Mesenchymal stem cell (in vitro differentiated cells and primary cell): Measurements from ENCODE around the gene TNRC6C.
A peak's percentile ranks its signal among the peaks of the same experiment; 100 is the strongest.

Source experiments
- DNase-seq: peaks from one replicate; pipeline ENCODE4 v3.0.0-alpha.2; 2013
- H2AFZ ChIP-seq: one replicate; pipeline ENCODE4 v1.6.1; 2013; ENCODE audit warnings: low read depth, mild to moderate bottlenecking, control low read depth, inconsistent platforms, low read length, moderate library complexity
- H2AK5ac ChIP-seq: 2 replicates; pipeline ENCODE4 v1.6.1; 2013; ENCODE audit warnings: low read length, moderate library complexity, mild to moderate bottlenecking, inconsistent platforms; ENCODE audit not compliant: severe bottlenecking
- H2BK120ac ChIP-seq: one replicate; pipeline ENCODE4 v1.6.1; 2013; ENCODE audit warnings: low read depth, mild to moderate bottlenecking, inconsistent platforms, low read length, moderate library complexity
- H2BK12ac ChIP-seq, 2 experiments: one replicate each; pipeline ENCODE4 v1.6.1; 2013; ENCODE audit warnings: inconsistent platforms in 2 of 2, low read length in 2 of 2, mild to moderate bottlenecking in 2 of 2, moderate library complexity in 2 of 2, control low read depth in 1 of 2
- H2BK15ac ChIP-seq: one replicate; pipeline ENCODE4 v1.6.1; 2013; ENCODE audit warnings: mild to moderate bottlenecking, low read depth, inconsistent platforms; ENCODE audit not compliant: poor library complexity, severe bottlenecking
- H2BK5ac ChIP-seq: 2 replicates; pipeline ENCODE4 v1.6.1; 2013; ENCODE audit warnings: low read depth, mild to moderate bottlenecking, low read length, control low read depth, inconsistent platforms; ENCODE audit not compliant: poor library complexity, severe bottlenecking
- H3K14ac ChIP-seq, 2 experiments: one replicate each; pipeline ENCODE4 v1.6.1; 2013; ENCODE audit warnings: inconsistent platforms in 2 of 2, low read length in 2 of 2, control low read depth in 1 of 2, mild to moderate bottlenecking in 1 of 2, moderate library complexity in 1 of 2
- H3K18ac ChIP-seq, 2 experiments: one replicate each; pipeline ENCODE4 v1.6.1; 2013; ENCODE audit warnings: inconsistent platforms in 2 of 2, low read length in 2 of 2, control low read depth in 1 of 2, low read depth in 1 of 2, mild to moderate bottlenecking in 1 of 2
- H3K23ac ChIP-seq, 2 experiments: one replicate each; pipeline ENCODE4 v1.6.1; 2013; ENCODE audit warnings: inconsistent platforms in 2 of 2, low read length in 2 of 2, mild to moderate bottlenecking in 2 of 2, moderate library complexity in 2 of 2, control low read depth in 1 of 2
- H3K27ac ChIP-seq: 2 replicates; pipeline ENCODE4 v1.5.1; 2013; ENCODE audit warnings: mild to moderate bottlenecking, moderate library complexity, low read length, control low read depth, inconsistent platforms; ENCODE audit not compliant: poor library complexity, severe bottlenecking
- H3K27me3 ChIP-seq, 2 experiments: 2 replicates each; pipeline versions ENCODE4 v1.6.1 to v1.7.0; 2013; ENCODE audit warnings: low read length in 2 of 2, mild to moderate bottlenecking in 2 of 2, moderate library complexity in 2 of 2, control low read depth in 1 of 2, inconsistent platforms in 1 of 2; ENCODE audit not compliant: control insufficient read depth in 1 of 2, insufficient read depth in 1 of 2
- H3K36me3 ChIP-seq, 2 experiments: 2 replicates each; pipeline versions ENCODE4 v1.6.1 to v1.7.0; 2013; ENCODE audit warnings: low read length in 2 of 2, control low read depth in 1 of 2, inconsistent platforms in 1 of 2, low read depth in 1 of 2, mild to moderate bottlenecking in 1 of 2; ENCODE audit not compliant: insufficient read depth in 2 of 2, control insufficient read depth in 1 of 2
- H3K4ac ChIP-seq, 2 experiments: one replicate each; pipeline ENCODE4 v1.6.1; 2013; ENCODE audit warnings: inconsistent platforms in 2 of 2, low read length in 2 of 2, mild to moderate bottlenecking in 2 of 2, moderate library complexity in 2 of 2, control low read depth in 1 of 2, low read depth in 1 of 2
- H3K4me1 ChIP-seq: 2 replicates; pipeline ENCODE4 v1.6.1; 2013; ENCODE audit warnings: low read depth, low read length, control low read depth; ENCODE audit not compliant: control insufficient read depth, insufficient read depth
- H3K4me2 ChIP-seq: 2 replicates; pipeline ENCODE4 v1.6.1; 2013; ENCODE audit warnings: low read length, mild to moderate bottlenecking, inconsistent platforms; ENCODE audit not compliant: poor library complexity, severe bottlenecking
- H3K4me3 ChIP-seq, 2 experiments: 2 replicates each; pipeline versions ENCODE4 v1.5.1 to v1.7.0; 2013; ENCODE audit warnings: low read length in 2 of 2, mild to moderate bottlenecking in 2 of 2, control low read depth in 1 of 2, low read depth in 1 of 2; ENCODE audit not compliant: insufficient read depth in 1 of 2
- H3K79me1 ChIP-seq: replicated peaks from 2 replicates; pipeline ENCODE4 v1.6.1; 2013; ENCODE audit warnings: mild to moderate bottlenecking, control low read depth, low read length, inconsistent platforms; ENCODE audit not compliant: poor library complexity, severe bottlenecking
- H3K9ac ChIP-seq: 2 replicates; pipeline ENCODE4 v1.7.0; 2013; ENCODE audit warnings: mild to moderate bottlenecking, low read length, moderate library complexity
- H3K9me3 ChIP-seq: 2 replicates; pipeline ENCODE4 v1.7.0; 2013; ENCODE audit warnings: mild to moderate bottlenecking, low read length; ENCODE audit not compliant: control insufficient read depth
- H4K8ac ChIP-seq: one replicate; pipeline ENCODE4 v1.6.1; 2013; ENCODE audit warnings: inconsistent platforms, mild to moderate bottlenecking, low read length, moderate library complexity
- H4K91ac ChIP-seq: one replicate; pipeline ENCODE4 v1.6.1; 2013; ENCODE audit warnings: mild to moderate bottlenecking, low read length, inconsistent platforms
- WGBS: methylation state at CpG from one replicate; pipeline ENCODE4 v1.1.7; 2013; ENCODE audit warnings: mixed read lengths; 5-methylcytosine and 5-hydroxymethylcytosine counted together

Gene TNRC6C

DNA sequence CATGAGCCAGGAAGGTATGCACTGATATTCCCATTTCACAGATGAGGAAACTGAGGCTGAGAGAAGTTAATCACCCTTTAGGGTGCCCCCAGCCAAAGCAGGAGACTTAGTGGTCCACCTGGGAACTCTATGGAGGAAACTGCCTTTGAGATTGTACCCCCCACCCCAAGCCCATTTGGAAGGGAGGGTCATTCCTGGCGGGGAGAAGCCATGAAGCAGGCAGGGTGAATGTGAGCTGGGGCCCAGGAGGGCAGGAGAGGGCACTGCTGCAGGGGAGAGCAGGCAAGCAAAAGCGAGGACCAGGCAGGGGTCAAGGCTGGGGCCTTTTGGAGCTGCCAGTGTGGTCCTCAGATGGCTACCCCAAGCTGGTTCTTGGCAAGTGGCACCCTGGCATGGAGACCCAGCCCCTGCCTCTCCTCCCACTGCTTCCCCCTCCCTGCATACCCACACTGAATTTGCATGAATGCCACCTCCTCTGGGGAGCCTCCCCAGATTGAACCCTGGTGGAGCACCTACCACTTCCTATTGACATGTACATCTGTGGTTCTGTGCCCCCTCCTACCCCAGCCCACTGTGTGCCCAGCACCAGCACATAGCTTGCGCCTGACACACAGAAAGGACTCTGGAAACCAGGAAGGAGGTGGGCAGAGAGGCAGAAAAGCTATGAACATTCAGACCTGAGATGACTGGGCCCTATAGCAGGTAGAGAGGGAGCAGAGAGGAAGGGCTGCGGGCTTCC is 171.0 kb downstream of the TNRC6C start:
- H2BK5ac ChIP-seq, result no peak overlapping the region
- peak overlapping the region; percentile 90 for H4K8ac ChIP-seq
- H3K4me2 ChIP-seq, result no peak overlapping the region
- H3K79me1 ChIP-seq, result peaks cover 13% of the 10 kb centered on the region
- H4K91ac ChIP-seq, result peak overlapping the region; percentile 64
- no peak overlapping the region for H3K4me3 ChIP-seq
- no peaks in the 10 kb centered on the region for H3K9me3 ChIP-seq
- WGBS, result 95% methylated on average over 3 of the region's 4 CpGs
- H2AFZ ChIP-seq, result no peak overlapping the region
- H3K4ac ChIP-seq, result peak overlapping the region; percentile 40 to 90
- peaks cover 8 to 76% of the 10 kb centered on the region in 2 experiments for H3K27me3 ChIP-seq
- no peak overlapping the region for H3K23ac ChIP-seq
- peak overlapping the region; percentile 89 to 94 for H2BK12ac ChIP-seq
- no peak overlapping the region for H3K14ac ChIP-seq
- no peak overlapping the region for H3K9ac ChIP-seq
- H3K18ac ChIP-seq, result peak overlapping the region; percentile 58 to 82
- peak overlapping the region; percentile 60 for H2BK15ac ChIP-seq
- peaks cover 55% of the 10 kb centered on the region for H3K4me1 ChIP-seq
- peak overlapping the region; percentile 88 for H2BK120ac ChIP-seq
- no peak for DNase-seq
- H2AK5ac ChIP-seq, result no peak overlapping the region
- no peak overlapping the region for H3K27ac ChIP-seq
- peaks cover 0 to 20% of the 10 kb centered on the region in 2 experiments for H3K36me3 ChIP-seq

DNA sequence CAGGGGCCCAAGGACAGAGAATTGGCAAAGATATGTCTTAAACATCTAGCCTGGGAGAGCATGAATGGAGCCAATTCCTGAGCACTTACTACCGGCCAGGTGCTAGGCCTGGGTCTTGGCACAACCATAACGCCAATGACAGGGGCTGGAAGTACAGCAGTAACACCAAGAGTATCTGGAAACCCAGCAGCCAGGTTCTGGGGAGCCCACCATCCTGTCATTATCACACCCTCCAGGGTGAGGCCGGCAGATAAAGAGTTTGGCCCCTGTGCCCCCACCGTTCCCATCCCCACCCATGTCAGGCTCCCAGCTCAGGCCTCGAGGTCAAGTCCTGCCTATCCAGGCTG is 171.6 kb downstream of the TNRC6C start:
- H3K79me1 ChIP-seq, result peaks cover 13% of the 10 kb centered on the region
- peak overlapping the region; percentile 88 for H2BK120ac ChIP-seq
- no peak overlapping the region for H3K27ac ChIP-seq
- H4K91ac ChIP-seq, result peak overlapping the region; percentile 84
- peak overlapping the region; percentile 90 for H4K8ac ChIP-seq
- no peak overlapping the region for H3K14ac ChIP-seq
- H2BK5ac ChIP-seq, result no peak overlapping the region
- H3K4me3 ChIP-seq, result no peak overlapping the region
- no peak overlapping the region for H3K23ac ChIP-seq
- H3K4me1 ChIP-seq, result peaks cover 55% of the 10 kb centered on the region
- H3K4me2 ChIP-seq, result no peak overlapping the region
- peaks cover 8 to 82% of the 10 kb centered on the region in 2 experiments for H3K27me3 ChIP-seq
- H3K36me3 ChIP-seq, result peaks cover 0 to 14% of the 10 kb centered on the region in 2 experiments
- peak overlapping the region; percentile 35 to 94 for H2BK12ac ChIP-seq
- H2BK15ac ChIP-seq, result peak overlapping the region; percentile 68
- DNase-seq, result no peak
- H3K9me3 ChIP-seq, result no peaks in the 10 kb centered on the region
- peak overlapping the region; percentile 35 to 82 for H3K18ac ChIP-seq
- peak overlapping the region; percentile 54 to 90 for H3K4ac ChIP-seq
- no peak overlapping the region for H2AFZ ChIP-seq
- H3K9ac ChIP-seq, result no peak overlapping the region
- no peak overlapping the region for H2AK5ac ChIP-seq
- 36% methylated on average over 5 of the region's 5 CpGs for WGBS

DNA sequence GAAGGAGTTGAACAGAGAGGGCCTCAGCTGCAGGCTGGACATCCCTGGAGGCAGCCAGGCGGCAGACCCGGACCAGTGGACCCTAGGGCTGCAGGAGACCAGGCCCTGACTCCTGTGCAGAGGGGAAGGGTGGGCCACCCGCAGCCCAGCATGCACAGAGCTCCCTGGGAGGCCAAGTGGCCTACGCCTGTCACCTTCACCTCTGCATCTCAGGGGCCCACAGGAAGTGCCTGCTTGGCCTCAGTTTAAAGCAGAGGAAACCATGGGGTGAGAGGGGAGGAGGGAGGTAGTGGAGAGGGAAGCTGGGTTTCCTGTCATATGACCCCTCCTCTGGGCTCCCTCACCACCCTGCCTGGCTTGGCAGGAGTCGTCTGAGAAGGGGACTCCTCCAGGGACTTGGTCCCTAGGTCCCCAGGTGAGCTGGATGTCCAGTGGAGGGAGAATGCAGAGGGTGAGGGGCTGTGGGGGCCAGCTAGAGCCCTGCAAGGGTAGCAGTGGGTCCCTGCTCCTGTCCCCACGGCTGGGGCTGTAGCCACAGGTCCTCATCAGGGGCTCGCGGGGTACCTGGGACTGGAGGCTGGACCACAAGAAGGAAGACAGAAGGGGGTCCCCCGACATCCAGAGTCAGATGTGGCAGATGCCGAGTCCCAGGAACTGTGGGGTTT is 172.1 kb downstream of the TNRC6C start, which contains the start of gene TMC8:
Gene TMC8, plus strand, starts transcription at position 335 of the 665 bp plus-strand sequence. CDS start 818 bp downstream, outside the sequence.
- no peak within 1 kb of the TSS for H2AK5ac ChIP-seq
- peaks cover 12% of the 10 kb centered on the region for H3K79me1 ChIP-seq
- no peak within 1 kb of the TSS for H2BK5ac ChIP-seq
- no peak within 1 kb of the TSS for H3K27ac ChIP-seq
- peak within 1 kb of the TSS; percentile 58 to 85 for H3K18ac ChIP-seq
- peak within 1 kb of the TSS; percentile 61 for H3K4me2 ChIP-seq
- peak within 1 kb of the TSS; percentile 89 to 94 for H2BK12ac ChIP-seq
- H3K27me3 ChIP-seq, result peaks cover 8 to 87% of the 10 kb centered on the region in 2 experiments
- H3K9me3 ChIP-seq, result no peaks in the 10 kb centered on the region
- H3K4me3 ChIP-seq, result no peak within 1 kb of the TSS
- H2BK120ac ChIP-seq, result peak within 1 kb of the TSS; percentile 88
- H3K4me1 ChIP-seq, result peaks cover 55% of the 10 kb centered on the region
- WGBS, result 54% methylated on average over 10 of the region's 10 CpGs
- no peak within 1 kb of the TSS for H2AFZ ChIP-seq
- H3K36me3 ChIP-seq, result peaks cover 0 to 9% of the 10 kb centered on the region in 2 experiments
- H4K91ac ChIP-seq, result peak within 1 kb of the TSS; percentile 84
- H4K8ac ChIP-seq, result peak within 1 kb of the TSS; percentile 90
- H2BK15ac ChIP-seq, result peak within 1 kb of the TSS; percentile 70
- no peak within 1 kb of the TSS for H3K23ac ChIP-seq
- H3K9ac ChIP-seq, result no peak within 1 kb of the TSS
- H3K4ac ChIP-seq, result peak within 1 kb of the TSS; percentile 57 to 90
- no peak for DNase-seq
- no peak within 1 kb of the TSS for H3K14ac ChIP-seq
